Measurements from ENCODE around the gene ACOX2.

Gene ACOX2

GRCh38 chr3:58474348-58474911, 62.6 kb downstream of the ACOX2 start:
- no peak for DNase-seq (ENCODE audit: low read depth in 2 of 2)

- no peak for DNase-seq (ENCODE audit: low read depth in 2 of 2)
Measured at GRCh38 chr3:58473275-58473674, 63.7 kb downstream of the ACOX2 start.

GRCh38 chr3:58471025-58471887, 65.7 kb downstream of the ACOX2 start:
- no peak for DNase-seq (ENCODE audit: low read depth in 2 of 2)

- no peak for DNase-seq (ENCODE audit: low read depth in 2 of 2)
Measured at GRCh38 chr3:58470363-58471024, 66.5 kb downstream of the ACOX2 start.

- no peak for DNase-seq (ENCODE audit: low read depth in 2 of 2)
Measured at GRCh38 chr3:58469096-58469495, 67.9 kb downstream of the ACOX2 start.

GRCh38 chr3:58466899-58467563, 70.0 kb downstream of the ACOX2 start:
- DNase-seq (ENCODE audit: low read depth in 2 of 2) = no peak

- DNase-seq (ENCODE audit: low read depth in 2 of 2) = no peak
Measured at GRCh38 chr3:58464866-58465265, 72.1 kb downstream of the ACOX2 start.

- no peak for DNase-seq (ENCODE audit: low read depth in 2 of 2)
Measured at GRCh38 chr3:58463942-58464271, 73.1 kb downstream of the ACOX2 start.

- peak; percentile 36 to 43 for DNase-seq (ENCODE audit: low read depth in 2 of 2)
Measured at GRCh38 chr3:58463181-58463941, 73.6 kb downstream of the ACOX2 start.

GRCh38 chr3:58462829-58463180, 74.2 kb downstream of the ACOX2 start:
- no peak for DNase-seq (ENCODE audit: low read depth in 2 of 2)

- no peak for DNase-seq (ENCODE audit: low read depth in 2 of 2)
Measured at GRCh38 chr3:58459160-58459559, 77.8 kb downstream of the ACOX2 start.
